Measurements from ENCODE around the gene YDJC. TPM values are rescaled to one million over a fixed set of nuclear protein-coding genes. Genes with fewer than 3 reads are reported as not detected.

YDJC gene
- total and polyA plus RNA-seq, 2 of the 13 experiments (the other 11 are each of a cell fraction or from before 2014, with no cell fraction given), result 15.3 to 32.0 TPM

DNA sequence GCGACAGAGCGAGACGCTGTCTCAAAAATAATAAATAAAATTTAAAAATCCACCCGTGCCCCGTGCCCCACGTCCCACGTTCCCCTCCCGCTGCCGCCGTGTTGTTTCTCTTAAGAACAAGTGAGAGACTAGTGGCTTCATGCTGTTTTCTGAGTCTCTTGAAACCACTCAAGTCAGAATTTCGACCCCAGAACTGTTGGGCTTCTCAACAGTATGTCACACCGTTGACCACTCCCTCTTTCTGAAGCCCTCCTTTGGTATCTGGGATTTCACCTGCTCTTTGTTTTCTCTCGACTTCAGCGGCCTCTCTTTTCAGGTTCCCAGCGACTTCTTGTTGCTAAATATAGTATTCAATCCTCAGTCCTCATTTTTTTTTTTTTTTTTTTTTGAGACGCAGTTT, 37.0 kb upstream of the YDJC start:
- H3K9ac ChIP-seq (ENCODE audit: insufficient read depth, low read depth, low read length), result peak overlapping the region; percentile 89
- DNase-seq (ENCODE audit: low spot score) (no peak), ATAC-seq (no peak), FAIRE-seq (no peak)
- WGBS (ENCODE audit: low lambda C conversion rate), result 48% methylated on average over 16 of the region's 16 CpGs
- no TSS peak for BruUV-seq (replicated peaks)
- peaks cover 16% of the 10 kb centered on the region for H3K4me1 ChIP-seq (ENCODE audit: insufficient read depth, low read length)
- H3K27ac ChIP-seq (ENCODE audit: extremely low read length, insufficient read depth, low read length), result peak overlapping the region; percentile 99
- H3K79me2 ChIP-seq (ENCODE audit: insufficient read depth, low read length), result peaks cover 12% of the 10 kb centered on the region
- H3K9me3 ChIP-seq (ENCODE audit: low read length), result no peaks in the 10 kb centered on the region
- in situ Hi-C loops (cut with HindIII; ENCODE audit: extremely low pct_ligation_motif_present, low pct_unique_long_range_greater_than_20kb) (loop anchor here (10.0 kb wide), 1 partner anchor 48 kb away; no protein-coding TSS in a partner anchor), intact Hi-C loops (cut with micrococcal nuclease; ENCODE audit: unreplicated experiment) (no loop called here)
- no peak overlapping the region for H2AFZ ChIP-seq (ENCODE audit: low read length)
- H3K36me3 ChIP-seq (replicated peaks in 1 of 2; ENCODE audit: control insufficient read depth in 1 of 2, insufficient read depth in 2 of 2, low read length in 2 of 2), result peaks cover 5 to 20% of the 10 kb centered on the region in 2 experiments; a peak in 4 of 5 replicates
- H4K20me1 ChIP-seq (ENCODE audit: insufficient read depth, low read length), result no peaks in the 10 kb centered on the region; the same call in 1 of the 2 replicates
- TF ChIP-seq, protein P1, sequence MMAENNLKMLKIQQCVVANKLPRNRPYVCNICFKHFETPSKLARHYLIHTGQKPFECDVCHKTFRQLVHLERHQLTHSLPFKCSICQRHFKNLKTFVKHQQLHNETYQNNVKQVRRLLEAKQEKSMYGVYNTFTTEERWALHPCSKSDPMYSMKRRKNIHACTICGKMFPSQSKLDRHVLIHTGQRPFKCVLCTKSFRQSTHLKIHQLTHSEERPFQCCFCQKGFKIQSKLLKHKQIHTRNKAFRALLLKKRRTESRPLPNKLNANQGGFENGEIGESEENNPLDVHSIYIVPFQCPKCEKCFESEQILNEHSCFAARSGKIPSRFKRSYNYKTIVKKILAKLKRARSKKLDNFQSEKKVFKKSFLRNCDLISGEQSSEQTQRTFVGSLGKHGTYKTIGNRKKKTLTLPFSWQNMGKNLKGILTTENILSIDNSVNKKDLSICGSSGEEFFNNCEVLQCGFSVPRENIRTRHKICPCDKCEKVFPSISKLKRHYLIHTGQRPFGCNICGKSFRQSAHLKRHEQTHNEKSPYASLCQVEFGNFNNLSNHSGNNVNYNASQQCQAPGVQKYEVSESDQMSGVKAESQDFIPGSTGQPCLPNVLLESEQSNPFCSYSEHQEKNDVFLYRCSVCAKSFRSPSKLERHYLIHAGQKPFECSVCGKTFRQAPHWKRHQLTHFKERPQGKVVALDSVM (CRISPR knock-in tag; IDR thresholded peaks at IDR 0.05), result 0 out of 2 replicates have a peak, but pooled peaks have one; percentile 33
- TF ChIP-seq, protein P2, sequence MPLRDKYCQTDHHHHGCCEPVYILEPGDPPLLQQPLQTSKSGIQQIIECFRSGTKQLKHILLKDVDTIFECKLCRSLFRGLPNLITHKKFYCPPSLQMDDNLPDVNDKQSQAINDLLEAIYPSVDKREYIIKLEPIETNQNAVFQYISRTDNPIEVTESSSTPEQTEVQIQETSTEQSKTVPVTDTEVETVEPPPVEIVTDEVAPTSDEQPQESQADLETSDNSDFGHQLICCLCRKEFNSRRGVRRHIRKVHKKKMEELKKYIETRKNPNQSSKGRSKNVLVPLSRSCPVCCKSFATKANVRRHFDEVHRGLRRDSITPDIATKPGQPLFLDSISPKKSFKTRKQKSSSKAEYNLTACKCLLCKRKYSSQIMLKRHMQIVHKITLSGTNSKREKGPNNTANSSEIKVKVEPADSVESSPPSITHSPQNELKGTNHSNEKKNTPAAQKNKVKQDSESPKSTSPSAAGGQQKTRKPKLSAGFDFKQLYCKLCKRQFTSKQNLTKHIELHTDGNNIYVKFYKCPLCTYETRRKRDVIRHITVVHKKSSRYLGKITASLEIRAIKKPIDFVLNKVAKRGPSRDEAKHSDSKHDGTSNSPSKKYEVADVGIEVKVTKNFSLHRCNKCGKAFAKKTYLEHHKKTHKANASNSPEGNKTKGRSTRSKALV (CRISPR knock-in tag; IDR thresholded peaks at IDR 0.05), result no peak
- POLR2A ChIA-PET, result interaction anchor here (0.6 to 4.1 kb wide), 8 partner anchors 9 to 191 kb away, joined by 3 to 27 read pairs (median 6); partner anchors contain the start of genes CCDC116, SDF2L1 and YPEL1
- H3K4me2 ChIP-seq (ENCODE audit: low read depth, low read length), result peak overlapping the region; percentile 88
- CTCF ChIA-PET (ENCODE audit: low intra/inter-chr PET ratio, low total read pairs), result no interaction called here
- no peaks in the 10 kb centered on the region for H3K27me3 ChIP-seq (ENCODE audit: control insufficient read depth in 1 of 2, insufficient read depth in 2 of 2, low read length in 2 of 2)
- peak overlapping the region; percentile 70 to 92 (median 87); a peak in 5 of 6 replicates for H3K4me3 ChIP-seq (replicated peaks in 1 of 3; ENCODE audit: insufficient read depth in 1 of 3, low read depth in 2 of 3, low read length in 3 of 3)
